Spleen (tissue), 11 donors: Measurements from ENCODE around the gene PLEKHD1. TPM values are rescaled to one million over a fixed set of nuclear protein-coding genes. Genes with fewer than 3 reads are reported as not detected.

ENCODE experiments used
- DNase-seq: peaks from one replicate; pipeline ENCODE4 v3.0.0-alpha.2; 2020
- H3K27ac ChIP-seq, 8 donors: fragments of 200-600 bp; sonication (generic) in 7 of 8; 1 replicate in 4 of 8; 2 replicates in 4 of 8; pipeline versions ENCODE4 v1.5.0 to v1.8.0; 2016 to 2021; ENCODE audit warnings: inconsistent platforms in 4 of 8, mild to moderate bottlenecking in 4 of 8, moderate library complexity in 1 of 8
- H3K27me3 ChIP-seq, 7 donors: fragments of 200-600 bp; sonication (generic) in 6 of 7; replicated peaks in 1 of 7; 1 replicate in 4 of 7; 2 replicates in 3 of 7; pipeline versions ENCODE4 v1.5.0 to v1.8.0; 2016 to 2021; ENCODE audit warnings: inconsistent platforms in 3 of 7, mild to moderate bottlenecking in 1 of 7
- H3K36me3 ChIP-seq, 6 donors: fragments of 200-600 bp; sonication (generic) in 5 of 6; 1 replicate in 4 of 6; 2 replicates in 2 of 6; pipeline versions ENCODE4 v1.5.0 to v1.8.0; 2016 to 2021; ENCODE audit warnings: inconsistent platforms in 2 of 6
- H3K4me1 ChIP-seq, 6 donors: fragments of 200-600 bp; sonication (generic) in 5 of 6; 1 replicate in 3 of 6; 2 replicates in 3 of 6; pipeline versions ENCODE4 v1.5.0 to v1.8.0; 2016 to 2021; ENCODE audit warnings: inconsistent platforms in 3 of 6
- H3K4me3 ChIP-seq, 8 donors: fragments of 200-600 bp; sonication (generic) in 7 of 8; 1 replicate in 4 of 8; 2 replicates in 4 of 8; pipeline versions ENCODE4 v1.5.0 to v1.8.0; 2016 to 2021; ENCODE audit warnings: inconsistent platforms in 4 of 8, mild to moderate bottlenecking in 4 of 8, moderate library complexity in 2 of 8
- H3K9me3 ChIP-seq, 8 donors: fragments of 200-600 bp; sonication (generic) in 7 of 8; 1 replicate in 4 of 8; 2 replicates in 4 of 8; pipeline versions ENCODE4 v1.5.0 to v1.8.0; 2016 to 2021; ENCODE audit warnings: inconsistent platforms in 4 of 8
- POLR2A ChIP-seq, 3 donors: fragments of 450-650 bp; IDR thresholded peaks; one replicate each; pipeline ENCODE4 v1.5.1; 2017; ENCODE audit warnings: antibody characterized with exemption in 3 of 3, mild to moderate bottlenecking in 1 of 3
- POLR2AphosphoS5 ChIP-seq, 3 donors: sonication (generic); formaldehyde crosslinking; IDR thresholded peaks; one replicate each; pipeline ENCODE4 v1.5.1; 2017; ENCODE audit warnings: antibody characterized with exemption in 3 of 3
- WGBS, 5 donors: extraction: QIAGEN DNeasy Blood & Tissue Kit in 3 of 5; methylation state at CpG; one replicate each; pipeline versions ENCODE4 v1.1.5 to v1.1.7; 2013 to 2018; 5-methylcytosine and 5-hydroxymethylcytosine counted together
- intact Hi-C: fragments of 100-400 bp; cut with DNase I; formaldehyde crosslinking; loops from one replicate; pipeline ENCODE4 v1.15.0; 2023; ENCODE audit warnings: low total_unique reads
- polyA plus RNA-seq, 3 donors: library from polyadenylated mRNA; stranded (reverse); fragments of 200-250 nt; gene quantifications; one replicate each; pipeline ENCODE4 v1.2.1, GENCODE V29; 2013
- total RNA-seq, 7 donors: library from RNA; depleted of rRNA in 3 of 7; stranded (reverse); fragments of >200 nt in 3 of 7; fragmentation: NEBNext Ultra II Directional in 4 of 7; extraction: Animal tissue kit (Norgen Biotek cat#: 25700) in 4 of 7; gene quantifications; one replicate each; pipeline versions ENCODE4 v1.1.0 to v1.2.1, GENCODE V29; 2016 to 2021
- TF ChIP-seq, protein P1 (sequence below), 11 experiments: fragments of 200-600 bp in 7 of 11; fragments of 450-650 bp in 4 of 11; sonication (generic) in 4 of 11; IDR thresholded peaks in 8 of 11; conservative IDR thresholded peaks in 3 of 11; 1 replicate in 7 of 11; 2 replicates in 4 of 11; pipeline versions ENCODE4 v1.4.0 to v1.8.0; 2016 to 2021; ENCODE audit warnings: antibody characterized with exemption in 11 of 11, inconsistent platforms in 4 of 11, mild to moderate bottlenecking in 1 of 11
- donor health status: healthy with polysubstance abuse.
- donor health status: DM: no; HTN: no; CAD: no; lungs with moderate emphysema.
- donor health status: DM: no; HTN: no; CAD: no.
- donor health status: Bipolar disorder and iron deficiency.
- donor health status: healthy.
- donor health status: DM: no; HTN: no; CAD: no.
- donor health status: DM: yes; HTN: yes; CAD: no.

Gene PLEKHD1
- total and polyA plus RNA-seq, 10 donors = 0.06 to 0.46 (median 0.17) TPM; not detected in 1

GRCh38 chr14:69547701-69548348, 63.3 kb downstream of the PLEKHD1 start:
- no peak overlapping the region for H3K27ac ChIP-seq
- peaks cover 0 to 98% (median 21%) of the 10 kb centered on the region in 7 donors for H3K27me3 ChIP-seq
- TF ChIP-seq POLR2A (IDR thresholded peaks at IDR 0.05) (no peak), POLR2AphosphoS5 (IDR thresholded peaks at IDR 0.05) (no peak)
- TF ChIP-seq, protein P1, sequence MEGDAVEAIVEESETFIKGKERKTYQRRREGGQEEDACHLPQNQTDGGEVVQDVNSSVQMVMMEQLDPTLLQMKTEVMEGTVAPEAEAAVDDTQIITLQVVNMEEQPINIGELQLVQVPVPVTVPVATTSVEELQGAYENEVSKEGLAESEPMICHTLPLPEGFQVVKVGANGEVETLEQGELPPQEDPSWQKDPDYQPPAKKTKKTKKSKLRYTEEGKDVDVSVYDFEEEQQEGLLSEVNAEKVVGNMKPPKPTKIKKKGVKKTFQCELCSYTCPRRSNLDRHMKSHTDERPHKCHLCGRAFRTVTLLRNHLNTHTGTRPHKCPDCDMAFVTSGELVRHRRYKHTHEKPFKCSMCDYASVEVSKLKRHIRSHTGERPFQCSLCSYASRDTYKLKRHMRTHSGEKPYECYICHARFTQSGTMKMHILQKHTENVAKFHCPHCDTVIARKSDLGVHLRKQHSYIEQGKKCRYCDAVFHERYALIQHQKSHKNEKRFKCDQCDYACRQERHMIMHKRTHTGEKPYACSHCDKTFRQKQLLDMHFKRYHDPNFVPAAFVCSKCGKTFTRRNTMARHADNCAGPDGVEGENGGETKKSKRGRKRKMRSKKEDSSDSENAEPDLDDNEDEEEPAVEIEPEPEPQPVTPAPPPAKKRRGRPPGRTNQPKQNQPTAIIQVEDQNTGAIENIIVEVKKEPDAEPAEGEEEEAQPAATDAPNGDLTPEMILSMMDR (IDR thresholded peaks at IDR 0.05 in 8 of 11, conservative IDR thresholded peaks at IDR 0.05 in 3 of 11) = peak in 8 of 11 experiments; percentile 14 to 64 (median 48)
- no peak for DNase-seq
- intact Hi-C loops = no loop called here
- WGBS, 5 donors = 16 to 44% (median 18%) methylated on average over 22 to 46 of the region's 46 CpGs
- H3K4me3 ChIP-seq = peak overlapping the region in 1 of 8 donors; percentile 17
- no peaks in the 10 kb centered on the region for H3K9me3 ChIP-seq
- peaks cover 0 to 18% (median 3%) of the 10 kb centered on the region in 6 donors for H3K4me1 ChIP-seq
- no peaks in the 10 kb centered on the region for H3K36me3 ChIP-seq

GRCh38 chr14:69548566-69548965, 64.0 kb downstream of the PLEKHD1 start:
- Histone ChIP-seq H3K4me1 (peaks cover 0 to 15% (median 3%) of the 10 kb centered on the region in 6 donors), H3K4me3 (no peak overlapping the region), H3K9me3 (no peaks in the 10 kb centered on the region), H3K27me3 (peaks cover 0 to 91% (median 21%) of the 10 kb centered on the region in 7 donors), H3K27ac (no peak overlapping the region), H3K36me3 (no peaks in the 10 kb centered on the region)
- DNase-seq = no peak
- TF ChIP-seq POLR2A (IDR thresholded peaks at IDR 0.05) (no peak), POLR2AphosphoS5 (IDR thresholded peaks at IDR 0.05) (no peak)
- TF ChIP-seq, protein P1 (IDR thresholded peaks at IDR 0.05 in 8 of 11, conservative IDR thresholded peaks at IDR 0.05 in 3 of 11) = no peak
- intact Hi-C loops = no loop called here
- WGBS, 5 donors = 77 to 92% (median 91%) methylated on average over 8 of the region's 8 CpGs

DNA sequence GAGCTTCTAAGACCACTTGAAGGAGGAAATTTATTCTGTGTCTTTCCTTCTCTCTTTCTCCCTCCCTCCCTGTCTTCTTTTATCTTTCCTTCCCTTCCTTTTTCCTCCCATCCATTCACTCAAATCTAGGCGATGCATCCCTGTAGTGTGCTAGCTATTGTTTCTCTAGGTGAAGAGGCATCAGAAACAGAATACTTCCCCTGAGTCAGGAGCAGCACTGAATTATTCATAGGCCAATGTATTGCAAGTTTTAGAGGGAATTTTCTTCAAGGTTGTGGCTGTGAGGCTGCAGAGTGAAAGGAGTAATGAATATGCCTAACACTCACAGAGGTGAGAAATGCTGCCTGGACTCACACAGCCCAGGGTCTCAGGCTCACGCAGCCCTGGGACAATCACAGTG, 67.0 kb downstream of the PLEKHD1 start:
- Histone ChIP-seq H3K9me3 (no peaks in the 10 kb centered on the region), H3K4me3 (no peak overlapping the region), H3K36me3 (no peaks in the 10 kb centered on the region), H3K27ac (no peak overlapping the region), H3K4me1 (peaks cover 0 to 7% (median 3%) of the 10 kb centered on the region in 6 donors), H3K27me3 (peaks cover 0 to 68% (median 21%) of the 10 kb centered on the region in 7 donors)
- DNase-seq = no peak
- intact Hi-C loops = no loop called here
- WGBS, 5 donors = 68 to 85% (median 75%) methylated on average over 2 of the region's 2 CpGs
- TF ChIP-seq POLR2A (IDR thresholded peaks at IDR 0.05) (no peak), POLR2AphosphoS5 (IDR thresholded peaks at IDR 0.05) (no peak)
- TF ChIP-seq, protein P1 (IDR thresholded peaks at IDR 0.05 in 8 of 11, conservative IDR thresholded peaks at IDR 0.05 in 3 of 11) = no peak

- Histone ChIP-seq H3K27ac (no peak overlapping the region), H3K9me3 (no peaks in the 10 kb centered on the region), H3K27me3 (peaks cover 0 to 55% (median 13%) of the 10 kb centered on the region in 7 donors), H3K4me3 (no peak overlapping the region), H3K36me3 (no peaks in the 10 kb centered on the region), H3K4me1 (no peaks in the 10 kb centered on the region)
- WGBS, 5 donors = 28 to 50% (median 41%) methylated on average over 1 of the region's 1 CpG
- DNase-seq = no peak
- intact Hi-C loops = no loop called here
- TF ChIP-seq POLR2AphosphoS5 (IDR thresholded peaks at IDR 0.05) (no peak), POLR2A (IDR thresholded peaks at IDR 0.05) (no peak)
- TF ChIP-seq, protein P1 (IDR thresholded peaks at IDR 0.05 in 8 of 11, conservative IDR thresholded peaks at IDR 0.05 in 3 of 11) = no peak
Measured at GRCh38 chr14:69553252-69553651, 68.7 kb downstream of the PLEKHD1 start.
